ENCODE measurements around the gene HAAO.

Gene HAAO

GRCh38 chr2:42792087-42792582 lies 248 bp downstream of the HAAO start:
- no peak for DNase-seq

DNA sequence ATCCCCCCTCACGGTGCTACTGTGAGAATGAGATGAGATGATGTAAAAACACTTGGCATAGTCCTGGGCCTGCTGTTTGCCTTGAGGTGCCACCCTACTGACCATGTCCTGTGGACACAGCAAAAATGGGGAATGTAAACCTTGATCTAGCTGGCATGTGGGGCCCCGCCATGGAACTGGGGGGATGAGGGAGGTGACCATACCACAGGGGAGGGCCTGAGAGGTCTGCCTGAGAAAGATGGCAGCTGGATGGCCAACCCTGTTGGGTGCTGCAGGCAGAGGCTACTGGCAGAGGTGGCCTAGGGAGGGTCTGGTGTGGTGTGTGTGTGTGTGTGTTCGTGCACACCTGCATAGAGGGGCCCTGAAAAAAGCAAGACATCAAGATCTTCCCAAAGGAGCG lies 777 bp downstream of the HAAO start:
- DNase-seq: no peak

GRCh38 chr2:42789751-42790150 lies 2.6 kb downstream of the HAAO start:
- DNase-seq: no peak

DNA sequence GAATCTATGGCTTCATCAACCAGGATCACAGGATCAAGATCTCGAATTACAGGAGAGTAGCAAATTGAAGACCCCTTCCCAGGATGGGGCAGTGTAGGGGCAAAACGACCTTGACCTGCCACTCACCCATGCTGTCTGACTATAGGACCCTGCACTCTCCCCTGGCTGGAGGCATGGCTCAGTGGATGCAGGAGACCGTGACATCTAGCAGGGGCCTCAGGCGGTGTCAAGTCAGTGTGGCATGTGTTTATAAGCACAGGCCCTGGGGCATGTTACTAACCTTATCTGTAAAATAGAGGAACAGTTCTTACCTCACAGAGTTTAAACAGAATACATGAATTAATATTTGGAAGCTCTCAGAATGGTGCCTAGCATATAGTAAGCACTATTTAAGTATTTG lies 3.5 kb downstream of the HAAO start:
- DNase-seq: no peak

DNA sequence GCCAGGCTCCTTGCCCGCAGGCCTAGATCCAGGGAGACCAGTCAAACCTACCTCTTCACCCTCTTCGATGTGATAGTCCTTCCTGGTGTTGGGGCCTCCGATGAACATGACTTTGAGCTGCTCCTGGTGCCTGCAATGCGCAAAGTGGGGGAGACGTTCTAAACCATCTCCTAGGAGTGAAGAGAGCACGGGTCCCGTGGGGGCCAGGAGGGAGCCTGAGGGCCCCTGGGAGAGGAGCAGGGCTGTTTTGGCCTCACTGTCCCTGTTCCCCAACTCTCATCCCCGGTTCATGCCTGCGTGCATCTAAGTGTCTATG lies 3.9 kb downstream of the HAAO start:
- no peak for DNase-seq

- DNase-seq: no peak
Observed at GRCh38 chr2:42787788-42788477, 4.5 kb downstream of the HAAO start.

- DNase-seq: no peak
Observed at GRCh38 chr2:42787424-42787787, 5.0 kb downstream of the HAAO start.

GRCh38 chr2:42786561-42787345 lies 5.6 kb downstream of the HAAO start:
- no peak for DNase-seq

- no peak for DNase-seq
Observed at GRCh38 chr2:42784204-42784880, 8.0 kb downstream of the HAAO start.

DNA sequence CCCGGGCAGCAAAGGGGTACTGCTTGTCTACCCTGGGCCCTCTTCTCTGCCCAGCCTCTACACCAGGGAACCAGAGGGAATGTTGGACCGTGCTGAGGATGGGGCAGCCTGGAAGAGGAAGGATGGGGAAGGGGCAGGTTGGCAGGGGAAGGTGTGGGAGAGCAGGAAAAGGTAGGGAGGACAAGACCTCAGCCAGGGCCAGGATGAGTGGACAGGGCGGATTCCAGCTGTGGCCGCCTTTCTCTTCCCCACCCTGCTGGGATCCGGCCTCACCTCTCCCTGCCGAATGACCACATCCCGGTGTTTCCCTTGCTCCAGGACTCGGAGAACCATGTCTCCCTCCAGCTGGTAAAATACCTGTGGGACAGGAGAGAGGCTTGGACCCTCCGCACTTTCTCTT lies 8.9 kb downstream of the HAAO start:
- DNase-seq: no peak

DNA sequence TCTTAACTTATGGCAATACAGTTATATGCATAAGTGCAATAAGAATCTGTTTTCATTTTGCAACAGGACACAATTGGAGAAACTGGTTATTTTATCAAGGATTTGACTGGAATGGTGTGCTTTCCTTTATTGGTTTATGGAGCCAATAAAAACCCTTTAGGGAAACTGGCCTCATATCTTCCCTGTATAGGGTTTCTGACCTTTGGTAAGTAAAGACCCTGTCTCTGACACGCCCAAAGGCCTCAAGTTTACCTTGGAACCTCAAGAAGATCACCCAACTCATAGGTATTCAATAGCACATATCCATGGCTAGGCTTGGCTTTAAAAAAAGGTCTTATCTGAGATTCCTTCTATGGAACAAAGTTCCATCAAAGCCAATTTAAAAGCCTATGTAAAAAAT lies 11.2 kb downstream of the HAAO start:
- no peak for DNase-seq

DNA sequence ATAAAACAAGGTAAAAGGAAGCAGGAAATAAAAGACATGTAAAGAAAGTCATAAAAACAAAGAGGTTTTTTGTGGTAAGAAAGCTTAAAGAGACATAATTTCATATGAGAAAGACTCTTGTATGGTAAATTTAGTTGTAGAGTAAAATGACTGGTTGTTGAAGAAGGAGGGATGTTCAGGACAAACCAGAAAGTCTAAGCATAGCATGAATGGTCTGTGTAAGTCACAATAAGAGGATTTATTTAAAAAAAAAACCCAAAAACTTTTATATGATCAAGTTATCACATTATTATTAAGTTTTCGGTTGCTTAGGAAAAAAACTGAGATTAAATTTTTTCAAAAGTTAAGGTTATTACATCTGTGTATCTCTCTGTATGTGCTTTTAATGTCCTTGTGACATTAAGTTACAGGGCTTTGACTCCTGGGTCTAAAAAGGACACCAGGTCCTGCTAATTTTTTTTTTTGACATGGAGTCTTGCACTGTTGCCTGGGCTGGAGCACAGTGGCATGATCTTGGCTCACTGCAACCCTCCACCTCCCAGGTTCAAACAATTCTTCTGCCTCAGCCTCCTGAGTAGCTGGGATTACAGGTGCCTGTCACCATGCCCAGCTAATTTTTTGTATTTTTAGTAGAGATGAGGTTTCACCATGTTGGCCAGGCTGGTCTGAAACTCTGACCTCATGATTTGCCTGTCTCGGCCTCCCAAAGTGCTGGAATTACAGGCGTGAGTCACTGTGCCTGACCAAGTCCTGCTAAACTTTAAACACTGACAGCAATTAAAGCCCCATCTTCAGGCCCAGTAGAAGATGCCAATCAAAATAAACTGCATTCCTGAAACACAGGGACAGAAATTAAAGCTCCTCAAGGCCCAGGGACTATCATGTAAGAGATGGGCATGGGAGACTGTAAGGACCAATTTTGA lies 14.2 kb downstream of the HAAO start:
- DNase-seq: no peak

GRCh38 chr2:42775810-42776209 lies 16.6 kb downstream of the HAAO start:
- DNase-seq: no peak

DNA sequence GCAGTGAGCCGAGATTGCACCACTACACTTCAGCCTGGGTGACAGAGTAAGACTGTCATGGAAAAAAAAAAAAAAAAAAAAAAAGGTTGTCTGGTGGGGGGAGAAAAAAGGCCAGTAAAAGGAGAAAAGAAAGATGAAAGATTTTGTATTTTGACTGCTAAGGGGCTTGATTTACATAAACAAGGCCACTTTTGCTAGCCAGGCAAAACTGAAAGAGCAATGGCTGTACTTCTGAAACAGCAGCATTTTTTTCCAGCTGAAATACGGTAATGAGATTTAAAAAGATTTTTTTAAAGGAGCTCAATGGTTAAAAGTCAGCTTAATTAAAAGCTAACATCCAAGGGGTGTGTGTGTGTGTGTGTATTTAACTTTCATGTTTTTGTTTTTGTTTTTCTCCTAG lies 17.2 kb downstream of the HAAO start:
- no peak for DNase-seq

GRCh38 chr2:42771546-42772153 lies 20.7 kb downstream of the HAAO start:
- no peak for DNase-seq

GRCh38 chr2:42770288-42771131 lies 21.9 kb downstream of the HAAO start:
- DNase-seq: peak; percentile 41

DNA sequence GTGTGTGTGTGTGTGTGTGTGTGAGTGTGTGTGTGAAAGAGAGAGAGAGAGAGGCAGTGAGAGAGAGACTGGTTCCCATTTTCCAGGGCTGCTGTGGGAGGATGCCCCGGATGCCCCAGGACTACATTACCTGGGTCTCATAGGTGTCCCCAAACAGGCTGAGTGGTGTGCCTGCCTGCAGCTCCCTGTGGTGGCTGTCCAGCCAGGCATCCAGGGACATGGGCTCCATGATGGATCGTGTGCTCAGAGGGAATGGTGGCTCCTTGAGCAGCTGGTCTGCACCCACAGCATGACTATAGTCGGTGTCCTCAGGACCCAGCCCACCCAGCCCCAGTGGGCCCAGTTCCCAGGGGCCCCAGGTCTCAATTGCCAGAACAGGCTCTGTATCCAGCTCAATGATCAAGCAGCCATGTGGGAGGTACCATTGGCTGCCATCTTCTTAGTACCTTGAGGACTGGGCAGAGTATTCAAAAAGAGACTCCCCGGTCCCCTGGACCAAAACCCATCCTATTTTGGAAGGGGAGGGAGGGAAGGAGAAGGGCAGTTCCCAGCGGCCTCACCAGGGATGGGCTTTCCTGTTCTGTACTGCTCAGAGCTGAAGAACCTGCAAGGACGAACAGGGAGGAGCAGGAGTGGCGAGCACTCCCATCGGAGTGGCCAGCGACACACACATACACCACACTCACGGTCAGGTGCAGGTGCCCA lies 22.6 kb downstream of the HAAO start:
- DNase-seq: no peak

- no peak for DNase-seq
Observed at GRCh38 chr2:42768706-42769256, 23.6 kb downstream of the HAAO start.

- DNase-seq: no peak
Observed at GRCh38 chr2:42767899-42768705, 24.3 kb downstream of the HAAO start.
